RCC 7860 (cell line): Measurements from ENCODE around the gene ETFA.

Experiments
- DNase-seq: peaks from one replicate; pipeline ENCODE4 v3.0.0-alpha.2; 2015; ENCODE audit warnings: low spot score
- FAIRE-seq: peaks from 2 replicates; lab custom pipeline; 2012; peaks lifted over from hg19 to GRCh38; lab: Jason Lieb, UNC

Gene ETFA

DNA sequence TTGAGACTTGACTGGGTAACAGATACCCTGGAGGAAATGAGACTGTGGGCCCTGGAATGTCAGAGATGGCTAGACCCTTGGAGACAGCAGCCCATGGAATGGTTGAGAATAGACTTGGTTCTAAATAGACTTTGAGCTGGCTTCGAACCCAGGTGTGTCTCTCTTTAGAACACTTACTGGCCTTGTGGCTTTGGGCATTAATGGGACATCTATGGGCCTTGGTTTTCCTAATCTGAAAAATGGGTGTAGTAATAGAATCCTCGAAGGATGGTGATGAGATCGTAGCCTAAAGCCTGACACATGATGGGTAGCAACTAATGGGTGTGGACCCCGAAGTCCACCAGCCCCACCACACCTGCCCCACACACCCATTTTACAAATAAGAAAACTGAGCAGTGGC lies 132.2 kb downstream of the ETFA start:
- no peak for DNase-seq
- no peak for FAIRE-seq

DNA sequence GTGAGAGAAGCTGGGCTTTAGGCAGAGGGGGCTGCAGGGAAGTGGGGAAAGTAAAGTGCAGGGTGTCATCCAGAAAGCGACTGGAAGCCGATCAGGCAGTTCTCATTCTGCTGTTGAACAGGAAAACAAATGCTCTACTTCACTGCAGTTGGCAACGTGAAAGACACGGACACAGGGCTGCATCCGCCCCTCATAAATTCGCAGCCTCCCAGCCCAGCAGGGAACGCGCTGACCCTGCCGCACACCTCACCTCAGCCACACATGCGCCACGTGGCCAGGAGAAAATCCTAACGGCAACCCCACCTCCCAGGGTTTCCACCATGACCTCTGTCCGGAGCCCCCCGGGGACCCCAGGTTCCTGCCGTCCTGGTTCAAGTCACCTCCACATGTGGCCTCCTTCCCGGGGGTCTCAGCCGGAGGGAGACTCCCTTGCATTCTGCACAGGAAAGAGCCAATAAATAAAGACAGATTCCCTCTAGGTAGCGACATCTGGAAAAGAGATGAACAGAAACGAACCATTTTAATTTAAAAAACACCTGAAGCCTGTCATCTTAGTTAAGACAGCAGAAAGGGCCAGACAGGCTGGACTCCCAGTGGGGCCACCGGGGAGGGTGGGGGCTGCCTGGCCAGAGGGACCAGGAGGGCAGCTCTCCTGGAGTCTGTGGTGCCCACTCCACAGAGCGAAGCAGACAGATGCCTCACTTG lies 132.8 kb downstream of the ETFA start:
- DNase-seq (no peak), FAIRE-seq (no peak)

- DNase-seq (no peak), FAIRE-seq (no peak)
Measured at GRCh38 chr15:76177491-76178040, 133.7 kb downstream of the ETFA start.

DNA sequence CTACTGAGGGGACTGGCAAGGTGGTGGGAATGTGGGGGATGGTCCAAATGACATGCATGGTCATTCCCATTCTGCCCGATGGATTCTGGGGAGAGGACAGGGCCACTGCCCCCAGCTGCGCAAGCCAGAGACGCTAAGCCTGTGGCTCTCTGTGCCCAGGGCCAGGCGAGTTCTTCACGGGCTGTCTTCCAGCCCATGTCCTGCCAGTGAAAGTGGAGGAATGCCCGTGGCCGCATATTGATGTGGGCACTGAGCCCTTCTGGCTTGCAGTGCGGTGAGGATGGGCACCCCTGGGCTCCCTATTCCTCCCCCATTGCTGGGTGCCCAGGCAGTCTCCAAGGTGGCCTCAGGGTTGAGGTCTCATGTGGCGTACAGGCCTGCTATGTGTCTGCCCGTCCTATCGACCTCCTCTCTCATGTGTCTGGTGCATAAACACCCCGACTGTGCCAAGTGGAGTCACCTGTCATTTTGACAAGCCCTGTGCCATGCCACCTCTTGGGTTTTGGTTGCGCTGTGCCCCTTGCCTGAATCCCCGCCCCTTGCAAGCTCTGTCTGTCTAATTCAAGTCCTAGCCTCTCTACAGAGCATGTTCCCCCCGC lies 134.7 kb downstream of the ETFA start:
- DNase-seq, result no peak
- no peak for FAIRE-seq

DNA sequence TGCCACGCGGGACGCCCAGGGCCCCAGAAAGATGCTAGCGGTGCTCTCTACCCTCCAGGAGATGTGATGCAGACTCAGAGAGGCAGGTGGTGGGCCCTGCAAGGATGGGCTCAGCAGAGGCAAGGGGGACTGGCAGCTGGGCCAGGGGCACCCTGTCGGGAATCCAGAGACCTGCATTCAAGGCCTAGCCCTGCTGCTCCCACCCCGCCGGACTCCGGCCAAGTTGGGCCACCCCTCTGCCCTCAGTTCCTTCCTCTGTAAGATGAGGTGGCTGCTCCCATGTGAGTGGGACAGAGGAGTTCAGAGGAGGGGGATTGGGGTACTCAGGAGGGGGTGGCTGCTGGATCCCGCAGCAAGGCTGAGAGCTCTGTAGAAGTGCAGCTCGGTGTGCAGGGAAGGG lies 135.2 kb downstream of the ETFA start:
- DNase-seq, result no peak
- no peak for FAIRE-seq

GRCh38 chr15:76175442-76175841 lies 135.8 kb downstream of the ETFA start:
- DNase-seq (no peak), FAIRE-seq (no peak)

DNA sequence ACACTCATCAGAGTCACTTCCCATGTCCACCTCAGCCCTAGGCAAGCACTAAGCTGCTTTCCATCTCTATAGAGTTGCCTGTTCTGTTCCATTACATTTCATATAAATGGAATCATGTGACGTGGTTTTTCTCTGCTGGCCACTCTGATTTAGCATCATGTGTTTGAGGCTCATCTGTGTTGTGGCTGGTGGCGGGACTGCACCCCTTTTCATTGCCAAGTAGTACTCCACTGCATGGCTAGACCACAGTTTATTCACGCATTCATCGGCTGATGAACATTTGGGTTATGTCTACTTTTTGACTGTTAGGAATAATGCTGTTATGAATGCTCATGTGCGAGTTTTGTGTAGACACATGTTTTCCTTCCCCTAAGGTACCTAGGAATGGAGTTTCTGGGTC lies 136.6 kb downstream of the ETFA start:
- DNase-seq (no peak), FAIRE-seq (no peak)

DNA sequence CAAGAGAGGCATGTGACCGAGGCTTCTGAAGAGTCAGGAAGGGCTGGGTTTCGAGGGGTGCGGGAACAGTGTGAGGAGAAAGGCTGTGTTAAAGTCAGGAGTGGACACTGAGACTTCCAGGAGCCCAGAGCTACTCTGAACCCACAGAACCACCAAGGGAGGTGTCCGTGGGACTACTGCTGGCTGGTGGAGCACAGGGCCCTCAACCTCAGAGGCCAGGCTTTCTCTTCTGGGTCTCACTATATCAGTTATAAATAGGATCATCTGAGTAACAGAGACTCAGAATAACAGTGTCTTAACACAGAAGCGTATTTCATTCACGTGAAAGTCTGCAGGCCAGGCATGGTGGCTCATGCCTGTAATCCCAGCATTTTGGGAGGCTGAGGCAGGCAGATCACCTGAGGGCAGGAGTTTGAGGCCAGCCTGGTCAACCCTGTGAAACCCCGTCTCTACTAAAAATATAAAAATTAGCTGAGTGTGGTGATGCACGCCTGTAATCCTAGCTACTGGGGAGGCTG lies 137.9 kb downstream of the ETFA start:
- FAIRE-seq, result no peak

GRCh38 chr15:76172782-76173181 lies 138.5 kb downstream of the ETFA start:
- FAIRE-seq (no peak), DNase-seq (no peak)

More for the DNA sequence above, 137.9 kb downstream of the ETFA start:
- DNase-seq, result no peak

DNA sequence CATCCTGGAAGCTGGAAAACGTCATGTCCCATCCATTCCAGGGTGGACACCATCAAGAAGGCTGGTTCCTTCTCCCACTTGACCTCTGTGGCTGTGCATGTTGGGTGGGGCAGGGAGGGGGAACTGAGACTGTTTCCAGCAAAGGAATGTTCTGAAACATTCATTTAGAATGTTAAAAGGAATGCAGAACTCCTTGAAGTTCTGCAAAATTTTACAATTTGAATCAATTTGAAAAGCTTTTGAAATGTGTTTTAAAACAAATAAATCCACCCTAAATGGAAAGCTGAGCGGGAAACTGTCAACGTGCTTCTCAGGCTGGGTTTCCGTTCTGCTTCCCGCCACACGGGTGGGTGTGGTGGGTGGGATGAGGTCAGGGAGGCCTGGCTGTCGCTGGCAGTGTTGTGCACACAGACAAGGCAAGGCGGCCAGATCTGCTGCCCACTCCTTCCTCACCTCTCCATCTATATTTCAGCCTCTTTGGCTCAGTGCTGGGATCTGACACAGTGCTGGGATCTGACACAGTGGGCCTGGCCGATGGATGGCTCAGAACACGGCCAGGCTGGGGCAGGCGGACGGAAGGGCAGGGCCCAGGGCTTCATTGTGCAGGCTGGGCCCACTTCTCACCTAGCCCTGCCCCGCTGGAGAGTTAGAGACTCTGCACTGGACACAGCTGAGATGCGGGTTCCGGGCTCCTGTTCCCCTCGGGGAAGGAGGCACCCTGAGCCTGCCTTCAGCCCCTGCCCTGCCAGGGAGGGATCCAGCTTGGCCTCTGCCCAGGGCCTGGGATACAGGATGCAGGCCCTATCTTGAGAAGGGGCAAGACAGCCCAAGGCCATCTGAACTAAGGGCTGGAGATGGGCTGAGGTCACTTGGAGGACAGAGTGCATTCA lies 141.1 kb downstream of the ETFA start:
- DNase-seq (no peak), FAIRE-seq (no peak)

DNA sequence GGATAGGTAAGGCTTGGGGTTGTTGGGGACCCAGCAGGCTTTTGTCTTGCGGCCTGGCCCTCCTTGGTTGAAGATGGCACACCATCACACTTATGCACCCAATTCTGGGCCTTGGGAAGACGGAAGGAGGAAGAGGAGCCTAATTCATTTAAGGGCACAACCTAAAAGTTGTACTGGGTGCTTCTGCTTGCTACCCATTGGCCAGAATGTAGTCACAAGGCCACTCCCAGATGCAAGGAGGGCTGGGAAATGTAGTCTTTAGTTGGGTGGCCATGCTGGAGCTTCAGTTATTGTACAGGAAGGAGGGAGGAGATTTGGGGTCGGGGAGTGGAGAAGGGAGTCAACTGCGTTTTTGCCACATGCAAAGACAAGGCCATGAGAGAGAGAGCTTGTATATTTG lies 142.3 kb downstream of the ETFA start:
- no peak for DNase-seq
- no peak for FAIRE-seq

DNA sequence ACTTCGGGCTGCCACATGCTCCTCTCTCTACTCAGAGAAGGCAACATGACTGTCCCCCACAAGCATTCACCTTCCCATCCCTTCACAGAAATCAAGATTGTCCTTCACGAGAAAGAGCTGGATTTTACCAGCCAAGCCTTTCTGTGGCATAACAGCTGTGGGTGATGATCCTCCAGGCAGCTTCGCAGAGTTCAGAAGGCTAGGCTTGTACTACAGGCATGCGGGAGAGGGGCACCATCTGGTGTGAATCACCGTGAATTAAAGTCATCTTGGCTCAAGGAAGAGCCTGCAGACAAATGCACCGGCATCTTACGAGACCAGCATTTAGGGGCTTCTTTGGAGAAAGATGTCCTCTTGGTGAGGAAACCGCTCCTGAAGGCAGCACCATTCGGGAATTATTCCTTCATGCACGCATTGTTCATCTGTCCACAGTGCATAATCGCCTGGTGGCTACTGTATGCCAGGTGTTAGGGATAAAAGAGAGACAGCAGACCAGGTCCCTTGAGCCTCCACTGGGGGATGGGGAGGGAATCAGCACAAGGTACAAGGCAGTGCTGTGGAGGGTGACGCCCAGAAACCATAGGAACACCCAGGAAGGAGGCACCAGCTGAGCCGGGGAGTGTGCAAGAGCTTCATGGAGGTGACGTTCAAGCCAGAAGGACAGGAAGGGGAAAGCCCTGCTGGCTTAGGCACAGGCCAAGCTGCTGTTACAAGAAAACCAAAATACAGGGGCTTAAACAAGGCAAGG lies 142.9 kb downstream of the ETFA start:
- no peak for FAIRE-seq
- DNase-seq, result no peak

GRCh38 chr15:76165951-76166350 lies 145.3 kb downstream of the ETFA start:
- DNase-seq, result no peak
- FAIRE-seq, result no peak
